IPS-20b (cell line): Measurements from ENCODE around the gene VPS13D.

Experiments
- H3K27ac ChIP-seq: one replicate; pipeline ENCODE4 v1.5.1; 2013; ENCODE audit warnings: low read length
- H3K27me3 ChIP-seq: 2 replicates; pipeline ENCODE4 v1.6.1; 2013; ENCODE audit warnings: mild to moderate bottlenecking, low read length, inconsistent platforms; ENCODE audit not compliant: insufficient read depth
- H3K36me3 ChIP-seq: 2 replicates; pipeline ENCODE4 v1.6.1; 2013; ENCODE audit warnings: low read depth, mild to moderate bottlenecking, inconsistent platforms, low read length, moderate library complexity; ENCODE audit not compliant: insufficient read depth
- H3K4me1 ChIP-seq: 2 replicates; pipeline ENCODE4 v1.6.1; 2013; ENCODE audit warnings: mild to moderate bottlenecking, control low read depth, inconsistent platforms, low read length, moderate library complexity; ENCODE audit not compliant: insufficient read depth
- H3K4me3 ChIP-seq: 2 replicates; pipeline ENCODE4 v1.5.1; 2013; ENCODE audit warnings: mild to moderate bottlenecking, low read length, inconsistent platforms
- H3K9ac ChIP-seq: 2 replicates; pipeline ENCODE4 v1.6.1; 2013; ENCODE audit warnings: low read depth, mild to moderate bottlenecking, inconsistent platforms, low read length, moderate library complexity
- H3K9me3 ChIP-seq: 2 replicates; pipeline ENCODE4 v1.6.1; 2013; ENCODE audit warnings: mild to moderate bottlenecking, low read depth, low read length, inconsistent platforms; ENCODE audit not compliant: insufficient read depth

The VPS13D gene

DNA sequence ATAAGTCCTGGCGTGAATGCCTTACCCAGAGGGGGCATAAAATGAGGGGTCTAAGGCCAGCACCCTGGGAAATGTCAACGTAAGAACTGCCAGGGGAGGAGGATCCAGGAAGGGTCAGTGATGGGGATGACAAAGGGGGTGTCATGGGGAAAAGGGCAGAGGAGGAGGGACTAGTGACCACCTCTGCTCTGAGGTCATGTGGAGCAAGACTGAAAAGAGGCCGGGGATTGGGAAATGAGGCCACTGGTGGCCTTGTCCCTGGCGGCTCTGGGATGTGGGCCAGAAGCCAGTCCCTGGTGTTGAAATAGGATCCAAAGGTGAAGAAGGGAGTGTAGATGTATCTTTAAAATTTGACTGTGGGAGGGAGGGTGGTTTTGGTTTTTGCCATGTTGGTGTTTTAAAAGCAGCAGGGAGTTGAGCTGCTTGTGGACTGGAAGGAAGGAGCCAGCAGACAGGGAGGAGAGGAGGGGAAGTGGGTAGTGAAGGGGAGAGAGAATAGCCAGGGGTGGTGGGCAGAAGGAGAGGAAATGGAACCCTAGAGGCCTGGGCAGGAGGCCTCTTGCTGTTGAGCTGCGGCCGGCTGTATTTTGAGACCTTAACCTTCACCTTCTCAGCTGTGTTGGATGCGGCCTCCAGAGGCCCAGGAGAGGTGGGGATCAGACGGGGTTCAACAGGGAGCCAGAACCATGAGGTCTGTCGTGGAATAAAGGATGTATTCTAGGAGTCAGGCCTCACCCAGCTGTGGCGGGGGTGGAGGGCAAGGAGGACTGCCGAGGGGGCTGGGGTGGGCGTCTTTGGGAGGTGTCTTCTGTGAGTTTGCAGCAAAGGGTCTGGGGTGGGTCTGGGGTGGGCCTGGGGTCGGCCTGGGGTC lies 295.7 kb downstream of the VPS13D start:
- Histone ChIP-seq H3K36me3 (no peaks in the 10 kb centered on the region), H3K9me3 (no peaks in the 10 kb centered on the region), H3K9ac (no peak overlapping the region), H3K4me1 (no peaks in the 10 kb centered on the region), H3K27me3 (no peaks in the 10 kb centered on the region), H3K27ac (no peak overlapping the region), H3K4me3 (no peak overlapping the region)

DNA sequence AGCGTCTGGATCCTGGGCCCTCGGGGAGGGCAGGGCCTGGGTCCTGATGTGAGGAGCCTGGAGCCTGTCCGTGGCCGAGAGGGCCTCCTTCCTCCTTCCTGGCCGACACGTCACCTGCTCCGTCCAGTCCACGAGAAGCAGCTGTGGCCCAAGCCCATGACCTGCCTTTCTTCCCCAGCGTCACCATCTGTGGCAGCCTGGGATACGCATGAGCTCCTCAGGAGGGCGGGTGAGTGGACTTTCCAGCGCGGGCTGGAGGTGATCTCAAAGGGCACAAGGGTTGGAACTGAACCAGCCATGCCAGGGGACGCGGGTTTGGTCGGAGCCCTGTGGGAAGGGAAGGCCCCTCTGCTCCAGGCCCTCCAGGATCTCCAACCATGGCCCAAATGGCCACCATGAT lies 297.7 kb downstream of the VPS13D start:
- no peaks in the 10 kb centered on the region for H3K4me1 ChIP-seq

DNA sequence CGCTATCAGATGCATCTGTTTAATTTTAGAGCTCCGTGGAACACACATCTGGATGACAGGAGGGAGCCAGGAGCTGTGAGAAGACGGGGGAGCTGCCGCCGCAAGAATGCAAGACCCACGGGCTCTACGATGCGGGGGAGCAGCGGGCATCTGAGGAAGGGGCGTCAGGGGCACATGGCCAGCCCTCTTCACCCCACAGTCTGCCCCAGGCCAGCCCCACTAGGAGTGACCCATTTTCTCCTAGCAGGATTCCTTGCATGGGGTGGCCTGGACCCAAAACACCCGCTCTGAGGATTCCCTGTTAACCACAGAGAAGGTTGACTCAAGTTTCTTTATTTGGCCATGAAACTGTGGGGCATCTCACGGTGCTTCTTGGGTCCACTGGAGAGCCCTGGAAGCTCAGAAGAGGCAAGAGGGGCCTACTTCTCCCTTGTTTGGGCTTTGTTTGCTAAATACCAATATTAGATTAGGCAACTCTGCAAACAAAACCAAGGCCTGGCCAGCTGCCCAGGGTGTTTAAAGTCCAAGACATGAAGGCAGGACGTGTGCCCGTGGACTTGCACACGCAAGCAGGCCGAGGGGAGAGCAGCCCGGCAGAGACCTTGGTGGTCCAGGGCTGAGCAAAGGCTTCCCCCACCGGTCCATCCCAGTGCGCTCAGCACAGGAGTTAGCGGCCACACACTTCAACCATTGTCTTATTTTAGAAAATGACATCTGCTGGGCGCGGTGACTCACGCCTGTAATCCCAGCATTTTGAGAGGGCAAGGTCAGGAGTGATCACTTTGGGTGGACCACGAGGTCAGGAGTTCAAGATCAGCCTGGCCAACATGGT lies 298.4 kb downstream of the VPS13D start:
- Histone ChIP-seq H3K36me3 (no peaks in the 10 kb centered on the region), H3K4me3 (no peak overlapping the region), H3K9ac (no peak overlapping the region), H3K27me3 (no peaks in the 10 kb centered on the region), H3K9me3 (no peaks in the 10 kb centered on the region), H3K4me1 (no peaks in the 10 kb centered on the region), H3K27ac (no peak overlapping the region)

More for the DNA sequence above, 297.7 kb downstream of the VPS13D start:
- Histone ChIP-seq H3K36me3 (no peaks in the 10 kb centered on the region), H3K4me3 (no peak overlapping the region), H3K9me3 (no peaks in the 10 kb centered on the region), H3K27me3 (no peaks in the 10 kb centered on the region), H3K9ac (no peak overlapping the region), H3K27ac (no peak overlapping the region)

DNA sequence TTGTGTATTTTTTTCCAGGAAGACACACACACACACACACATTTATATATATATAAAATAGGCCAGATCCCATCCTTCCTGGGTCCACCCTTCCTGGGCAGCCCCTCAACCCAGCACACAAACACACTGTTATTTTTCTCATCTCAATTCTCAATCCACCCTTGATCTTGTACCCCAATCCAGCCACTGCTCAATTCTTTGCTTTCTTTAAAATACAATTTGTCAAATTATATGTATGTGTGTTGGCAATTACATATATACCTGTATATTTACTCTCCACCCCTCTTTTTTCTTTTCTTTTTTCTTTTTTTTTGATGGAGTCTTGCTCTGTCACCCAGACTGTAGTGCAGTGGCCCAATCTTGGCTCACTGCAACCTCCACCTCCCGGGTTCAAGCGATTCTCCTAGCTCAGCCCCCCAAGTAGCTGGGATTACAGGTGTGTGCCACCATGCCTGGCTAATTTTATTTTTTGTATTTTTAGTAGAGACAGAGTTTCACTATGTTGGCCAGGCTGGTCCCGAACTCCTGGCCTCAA lies 299.9 kb downstream of the VPS13D start:
- Histone ChIP-seq H3K27ac (no peak overlapping the region), H3K4me1 (no peaks in the 10 kb centered on the region), H3K4me3 (no peak overlapping the region), H3K9ac (no peak overlapping the region), H3K9me3 (no peaks in the 10 kb centered on the region), H3K36me3 (no peaks in the 10 kb centered on the region), H3K27me3 (no peaks in the 10 kb centered on the region)

DNA sequence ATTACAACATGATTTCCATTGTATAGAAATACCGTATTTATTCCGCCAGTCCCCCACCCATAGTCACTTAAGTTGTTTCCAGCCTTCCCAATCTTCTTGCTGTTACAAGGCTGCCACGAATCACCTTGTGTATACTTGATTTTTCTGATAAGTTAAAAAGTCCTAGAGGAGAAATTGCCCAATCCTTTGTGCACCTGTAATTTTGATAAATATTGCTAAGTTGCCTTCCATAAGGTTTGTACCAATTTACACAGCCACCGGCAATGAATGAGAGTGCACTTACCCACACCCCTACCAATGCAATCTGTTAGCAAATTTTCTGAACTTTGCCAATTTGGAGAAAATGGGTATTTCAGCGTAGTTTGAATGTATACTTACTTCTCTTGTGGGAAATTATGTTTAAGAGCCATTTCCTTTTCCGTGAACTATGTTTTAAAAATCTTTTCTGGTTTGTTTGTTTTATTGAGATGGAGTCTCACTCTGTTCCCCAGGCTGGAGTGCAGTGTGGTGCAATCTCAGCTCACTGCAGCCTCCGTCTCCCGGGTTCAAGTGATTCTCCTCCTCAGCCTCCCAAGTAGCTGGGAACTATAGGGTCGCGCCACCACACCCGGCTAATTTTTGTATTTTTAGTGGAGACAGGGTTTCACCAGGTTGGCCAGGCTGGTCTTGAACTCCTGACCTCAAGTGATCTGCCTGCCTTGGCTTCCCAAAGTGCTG lies 300.8 kb downstream of the VPS13D start:
- H3K4me1 ChIP-seq, result no peaks in the 10 kb centered on the region
- no peak overlapping the region for H3K4me3 ChIP-seq
- no peak overlapping the region for H3K27ac ChIP-seq
- H3K9me3 ChIP-seq, result no peaks in the 10 kb centered on the region
- H3K27me3 ChIP-seq, result no peaks in the 10 kb centered on the region
- no peaks in the 10 kb centered on the region for H3K36me3 ChIP-seq
- no peak overlapping the region for H3K9ac ChIP-seq

DNA sequence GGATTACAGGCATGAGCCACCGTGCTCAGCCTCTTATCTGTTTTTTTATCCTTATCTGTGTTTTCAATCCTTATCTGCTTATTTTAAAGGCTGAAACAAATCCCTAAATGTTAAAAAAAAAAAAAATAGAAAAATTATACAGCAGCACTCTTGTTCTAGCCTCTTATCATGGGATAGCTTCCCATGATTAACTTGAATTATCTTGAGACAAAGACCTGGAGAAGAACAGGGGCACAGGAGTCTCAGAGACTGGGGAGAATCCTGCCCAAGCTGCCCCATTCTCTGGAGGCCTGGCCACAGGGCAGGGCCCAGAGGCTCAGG lies 301.3 kb downstream of the VPS13D start:
- Histone ChIP-seq H3K4me1 (no peaks in the 10 kb centered on the region), H3K27me3 (no peaks in the 10 kb centered on the region), H3K36me3 (no peaks in the 10 kb centered on the region), H3K27ac (no peak overlapping the region), H3K9me3 (no peaks in the 10 kb centered on the region), H3K4me3 (no peak overlapping the region), H3K9ac (no peak overlapping the region)

DNA sequence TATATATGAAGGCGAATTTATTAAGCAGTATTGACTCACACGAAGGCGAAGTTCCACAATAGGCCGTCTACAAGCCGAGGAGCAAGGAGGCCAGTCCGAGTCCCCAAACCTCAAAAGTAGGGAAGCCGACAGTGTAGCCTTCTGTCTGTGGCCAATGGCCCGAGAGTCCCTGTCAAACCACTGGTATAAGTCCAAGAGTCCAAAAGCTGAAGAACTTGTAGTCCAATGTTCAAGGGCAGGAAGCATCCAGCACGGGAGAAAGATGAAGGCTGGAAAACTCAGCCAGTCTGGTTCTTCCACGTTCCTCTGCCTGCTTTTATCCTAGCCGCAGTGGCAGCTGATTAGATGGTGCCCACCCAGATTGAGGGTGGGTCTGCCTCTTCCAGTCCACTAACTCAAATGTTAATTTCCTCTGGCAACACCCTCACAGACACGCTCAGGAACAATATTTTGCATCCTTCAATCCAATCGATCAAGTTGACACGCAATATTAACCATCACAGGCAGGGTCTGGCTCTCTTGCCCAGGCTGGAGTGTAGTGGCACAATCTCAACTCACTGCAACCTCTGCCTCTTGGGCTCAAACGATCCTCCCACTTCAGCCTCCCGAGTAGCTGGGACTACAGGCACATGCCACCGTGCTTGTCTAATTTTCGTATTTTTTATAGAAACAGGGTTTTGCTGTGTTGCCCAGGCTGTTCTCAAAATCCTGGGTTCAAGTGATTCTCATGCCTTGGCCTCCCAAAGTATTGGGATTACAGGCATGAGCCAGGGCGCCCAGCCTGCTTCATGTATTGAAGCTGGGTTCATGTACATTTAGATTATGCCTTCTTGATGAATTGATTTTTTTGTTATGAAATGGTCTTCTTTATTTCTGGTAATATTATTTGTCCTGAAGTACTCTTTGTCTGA lies 302.8 kb downstream of the VPS13D start:
- Histone ChIP-seq H3K9me3 (no peaks in the 10 kb centered on the region), H3K4me1 (no peaks in the 10 kb centered on the region), H3K27me3 (no peaks in the 10 kb centered on the region), H3K27ac (no peak overlapping the region), H3K9ac (no peak overlapping the region), H3K4me3 (no peak overlapping the region), H3K36me3 (no peaks in the 10 kb centered on the region)

DNA sequence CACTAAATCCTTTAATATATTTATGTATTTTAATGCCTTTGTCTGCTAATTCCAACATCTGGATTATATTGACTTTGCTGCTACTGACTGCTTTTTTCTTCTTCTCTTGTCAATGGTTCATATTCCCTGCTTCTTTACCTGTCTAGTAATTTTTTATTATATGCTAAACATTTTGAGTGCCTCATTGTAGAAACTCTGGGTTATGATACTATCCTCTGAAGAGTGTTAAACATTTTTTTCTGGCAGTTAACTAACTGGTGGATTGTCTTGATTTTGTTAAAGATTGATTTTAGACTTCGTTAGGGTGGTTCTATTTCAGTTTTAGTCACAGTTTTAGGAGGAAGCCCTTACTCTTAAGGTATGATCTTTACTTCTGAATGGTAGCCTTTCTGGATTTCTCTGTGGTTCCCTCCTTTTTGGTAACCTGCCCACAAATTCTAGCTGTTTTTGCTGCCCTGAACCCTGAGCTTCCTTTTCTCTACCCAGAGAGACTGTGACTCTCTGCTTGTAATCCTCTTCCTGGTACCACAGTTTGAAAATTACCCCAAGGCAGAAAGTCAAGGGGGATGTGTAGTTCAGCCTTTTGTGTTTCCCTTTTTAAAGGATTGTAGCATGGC lies 306.3 kb downstream of the VPS13D start:
- no peak overlapping the region for H3K4me3 ChIP-seq
- no peak overlapping the region for H3K27ac ChIP-seq
- no peak overlapping the region for H3K9ac ChIP-seq
- H3K9me3 ChIP-seq, result no peaks in the 10 kb centered on the region
- no peaks in the 10 kb centered on the region for H3K4me1 ChIP-seq
- no peaks in the 10 kb centered on the region for H3K36me3 ChIP-seq
- peaks cover 6% of the 10 kb centered on the region; the same call in 1 of the 2 replicates for H3K27me3 ChIP-seq

DNA sequence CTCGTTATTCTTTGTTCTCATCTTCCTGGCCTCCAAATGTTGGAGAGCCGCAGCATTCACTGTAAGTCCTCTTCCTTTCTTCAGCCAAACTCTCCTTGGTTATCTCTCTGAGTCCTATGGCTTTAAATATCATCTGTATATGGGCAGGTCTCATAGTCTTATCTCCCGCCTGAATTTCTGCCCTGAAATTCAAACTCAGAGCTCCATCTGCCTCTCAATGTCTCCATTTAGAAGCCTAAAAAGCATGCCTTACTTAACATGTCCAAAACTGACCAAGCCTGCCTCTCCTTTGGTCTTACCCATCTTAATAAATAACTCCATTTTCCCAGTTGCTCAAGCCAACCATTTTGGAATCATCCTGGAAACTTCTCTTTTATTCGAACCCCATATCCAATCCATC lies 307.5 kb downstream of the VPS13D start:
- H3K9ac ChIP-seq, result no peak overlapping the region
- no peaks in the 10 kb centered on the region for H3K9me3 ChIP-seq
- no peak overlapping the region for H3K4me3 ChIP-seq
- H3K36me3 ChIP-seq, result no peaks in the 10 kb centered on the region
- H3K27me3 ChIP-seq, result peaks cover 6% of the 10 kb centered on the region; the same call in 1 of the 2 replicates
- H3K27ac ChIP-seq, result no peak overlapping the region
- H3K4me1 ChIP-seq, result no peaks in the 10 kb centered on the region

DNA sequence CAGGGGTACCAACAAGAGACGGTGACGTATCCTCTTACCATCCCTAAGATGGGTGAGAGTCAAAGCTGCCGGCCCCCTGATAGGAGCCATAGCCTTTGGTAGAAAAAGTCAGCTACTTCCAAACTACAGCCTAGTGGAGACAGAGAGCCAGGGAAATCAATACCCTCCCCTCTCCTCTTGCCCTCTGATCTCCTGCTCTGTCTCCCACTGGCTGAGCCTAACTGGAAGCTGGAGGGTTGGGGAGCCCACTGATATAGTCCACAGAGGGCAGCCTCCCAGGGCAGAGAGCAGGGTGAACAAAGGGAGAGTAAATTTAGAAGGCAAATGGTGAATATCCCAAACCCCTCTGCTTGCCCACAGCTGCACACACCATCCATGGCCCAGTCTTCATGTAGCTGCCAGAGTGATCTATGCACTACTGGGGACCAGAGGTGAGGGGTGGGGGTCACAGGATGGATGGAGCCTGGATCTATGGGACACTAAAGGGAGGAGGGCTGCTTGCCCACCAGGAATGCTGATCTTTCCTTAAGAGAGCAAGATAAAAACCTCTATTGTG lies 308.2 kb downstream of the VPS13D start:
- no peak overlapping the region for H3K4me3 ChIP-seq
- no peak overlapping the region for H3K9ac ChIP-seq
- no peaks in the 10 kb centered on the region for H3K36me3 ChIP-seq
- H3K27me3 ChIP-seq, result peaks cover 6% of the 10 kb centered on the region; the same call in 1 of the 2 replicates
- no peak overlapping the region for H3K27ac ChIP-seq
- no peaks in the 10 kb centered on the region for H3K4me1 ChIP-seq
- no peaks in the 10 kb centered on the region for H3K9me3 ChIP-seq
